WTC11 (cell line): ENCODE measurements around the gene CAP1. TPM values are rescaled to one million over a fixed set of nuclear protein-coding genes. Genes with fewer than 3 reads are reported as not detected.
A peak's percentile ranks its signal among the peaks of the same experiment; 100 is the strongest.

Experiments
- ATAC-seq: fragments of 200-7000 bp; cut with Tn5 transposase; 2 replicates; pipeline ENCODE4 v1.10.0; 2021; ENCODE audit warnings: mild to moderate bottlenecking, moderate library complexity
- CTCF ChIA-PET: fragments of 300-600 bp; sonication (Branson Sonifier 250); formaldehyde crosslinking; loops from one replicate; lab custom pipeline; 2021; ENCODE audit warnings: antibody characterized with exemption; lab: Charles Lee
- POLR2A ChIA-PET: fragments of 350-600 bp; sonication (Branson Sonifier 250); formaldehyde crosslinking; loops from one replicate; lab custom pipeline; 2021; ENCODE audit warnings: antibody characterized with exemption; lab: Charles Lee
- DNase-seq: peaks from one replicate; pipeline ENCODE4 v3.0.0; 2021; ENCODE audit warnings: low spot score
- H3K27ac Mint-ChIP-seq: 2 replicates; pipeline ENCODE4 v1.8.0; 2021; ENCODE audit warnings: mixed read lengths
- H3K27me3 Mint-ChIP-seq: 2 replicates; pipeline ENCODE4 v1.8.0; 2021; ENCODE audit warnings: low read depth, mild to moderate bottlenecking, moderate library complexity, mixed read lengths
- H3K36me3 Mint-ChIP-seq: 2 replicates; pipeline ENCODE4 v1.8.0; 2021; ENCODE audit warnings: mixed read lengths
- H3K4me1 Mint-ChIP-seq: 2 replicates; pipeline ENCODE4 v1.8.0; 2022; ENCODE audit warnings: mixed read lengths
- H3K4me3 Mint-ChIP-seq: 2 replicates; pipeline ENCODE4 v1.8.0; 2021; ENCODE audit warnings: mild to moderate bottlenecking, moderate library complexity, mixed read lengths
- H3K9me3 Mint-ChIP-seq: 2 replicates; pipeline ENCODE4 v1.8.0; 2021; ENCODE audit warnings: mixed read lengths
- ATF1 ChIP-seq: sonication (generic); formaldehyde crosslinking; IDR thresholded peaks from 2 replicates; pipeline ENCODE4 v1.8.1; 2023; ENCODE audit warnings: mild to moderate bottlenecking, moderate library complexity, missing genetic modification reagents
- CREB1 ChIP-seq: sonication (generic); formaldehyde crosslinking; IDR thresholded peaks from 2 replicates; pipeline ENCODE4 v1.8.0; 2023; ENCODE audit warnings: mild to moderate bottlenecking, missing genetic modification reagents
- CREM ChIP-seq: sonication (generic); formaldehyde crosslinking; IDR thresholded peaks from 2 replicates; pipeline ENCODE4 v1.8.1; 2022; ENCODE audit warnings: mild to moderate bottlenecking, missing genetic modification reagents, moderate library complexity
- NFE2L1 ChIP-seq: sonication (generic); formaldehyde crosslinking; IDR thresholded peaks from 2 replicates; pipeline ENCODE4 v1.8.1; 2023; ENCODE audit warnings: missing genetic modification reagents
- PRRX2 ChIP-seq: fragments of 250-450 bp; sonication (Bioruptor Pico); IDR thresholded peaks from 2 replicates; pipeline ENCODE4 v1.8.0; 2021; ENCODE audit warnings: mild to moderate bottlenecking
- SMAD4 ChIP-seq: sonication (generic); formaldehyde crosslinking; IDR thresholded peaks from 2 replicates; pipeline ENCODE4 v1.8.0; 2022; ENCODE audit warnings: mild to moderate bottlenecking, missing genetic modification reagents
- SOX15 ChIP-seq: fragments of 250-450 bp; sonication (Bioruptor Pico); IDR thresholded peaks from 2 replicates; pipeline ENCODE4 v1.9.0; 2021; ENCODE audit warnings: mild to moderate bottlenecking
- TEAD1 ChIP-seq: sonication (generic); formaldehyde crosslinking; IDR thresholded peaks from 2 replicates; pipeline ENCODE4 v1.8.0; 2022; ENCODE audit warnings: mild to moderate bottlenecking, missing genetic modification reagents
- TEAD4 ChIP-seq: sonication (generic); formaldehyde crosslinking; IDR thresholded peaks from 2 replicates; pipeline ENCODE4 v1.8.0; 2022; ENCODE audit warnings: mild to moderate bottlenecking, missing genetic modification reagents
- ZBTB21 ChIP-seq: sonication (generic); formaldehyde crosslinking; IDR thresholded peaks from 2 replicates; pipeline ENCODE4 v1.8.1; 2023; ENCODE audit warnings: mild to moderate bottlenecking, missing genetic modification reagents, borderline replicate concordance
- ZNF263 ChIP-seq: sonication (generic); formaldehyde crosslinking; IDR thresholded peaks from 2 replicates; pipeline ENCODE4 v1.8.1; 2022; ENCODE audit warnings: low read depth, mild to moderate bottlenecking, moderate library complexity, missing genetic modification reagents
- ZNF396 ChIP-seq: fragments of 250-450 bp; sonication (Bioruptor Pico); IDR thresholded peaks from 2 replicates; pipeline ENCODE4 v1.8.0; 2021; ENCODE audit warnings: mild to moderate bottlenecking, moderate library complexity, borderline replicate concordance
- ZNF423 ChIP-seq: fragments of 250-450 bp; sonication (Bioruptor Pico); IDR thresholded peaks from 2 replicates; pipeline ENCODE4 v2.1.2; 2022; ENCODE audit warnings: mild to moderate bottlenecking, moderate library complexity
- total RNA-seq: library from RNA; stranded (reverse); gene quantifications from 3 replicates; pipeline ENCODE4 v1.2.3, GENCODE V29; 2021
- TF ChIP-seq, protein P1 (sequence below): fragments of 250-450 bp; sonication (Bioruptor Pico); IDR thresholded peaks from 2 replicates; pipeline ENCODE4 v1.8.0; 2021; ENCODE audit warnings: mild to moderate bottlenecking
- TF ChIP-seq, protein P2 (sequence below): sonication (generic); formaldehyde crosslinking; conservative IDR thresholded peaks from 2 replicates; pipeline ENCODE4 v1.8.1; 2022; ENCODE audit warnings: mild to moderate bottlenecking, missing genetic modification reagents
- TF ChIP-seq, protein P3 (sequence below): sonication (generic); formaldehyde crosslinking; IDR thresholded peaks from 2 replicates; pipeline ENCODE4 v1.8.0; 2023; ENCODE audit warnings: missing genetic modification reagents, mild to moderate bottlenecking, borderline replicate concordance
- TF ChIP-seq, protein P4 (sequence below): fragments of 250-450 bp; sonication (Bioruptor Pico); conservative IDR thresholded peaks from 2 replicates; pipeline ENCODE4 v1.9.0; 2021; ENCODE audit warnings: mild to moderate bottlenecking
- TF ChIP-seq, protein P5 (sequence below): sonication (generic); formaldehyde crosslinking; IDR thresholded peaks from 2 replicates; pipeline ENCODE4 v1.8.0; 2022; ENCODE audit warnings: mild to moderate bottlenecking, missing genetic modification reagents

Gene CAP1
- total RNA-seq, 1 experiment from 2014 or later = 304 TPM

DNA sequence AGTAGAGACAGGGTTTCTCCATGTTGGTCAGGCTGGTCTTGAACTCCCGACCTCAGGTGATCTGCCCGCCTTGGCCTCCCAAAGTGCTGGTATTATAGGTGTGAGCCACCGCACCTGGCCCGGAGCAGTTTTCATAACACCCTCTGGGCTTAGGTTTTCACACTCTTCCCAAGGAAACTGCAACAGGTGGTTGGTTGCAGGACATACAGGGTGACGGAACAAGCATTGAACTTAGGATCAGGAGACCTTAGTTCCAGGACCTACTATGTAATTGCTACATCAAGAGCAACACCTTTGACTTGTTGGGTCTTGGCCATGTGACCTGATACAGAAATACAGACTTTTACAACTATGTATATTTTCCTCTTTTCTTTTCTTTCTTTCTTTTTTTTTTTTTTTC is 47.6 kb upstream of the CAP1 start:
- DNase-seq (no peak), ATAC-seq (no peak)
- H3K9me3 Mint-ChIP-seq = no peaks in the 10 kb centered on the region
- no peaks in the 10 kb centered on the region for H3K36me3 Mint-ChIP-seq
- CTCF ChIA-PET = no interaction called here
- no peaks in the 10 kb centered on the region for H3K27me3 Mint-ChIP-seq
- TF ChIP-seq ATF1 (CRISPR knock-in tag) = no peak
- TF ChIP-seq ZNF396 = no peak
- no peak for TF ChIP-seq SOX15 (CRISPR knock-in tag)
- TF ChIP-seq ZNF263 (CRISPR knock-in tag) = no peak
- TF ChIP-seq CREM = no peak
- no peak for TF ChIP-seq SMAD4 (CRISPR knock-in tag)
- no peak for TF ChIP-seq ZNF423 (CRISPR knock-in tag)
- TF ChIP-seq CREB1 (CRISPR knock-in tag) = no peak
- TF ChIP-seq, protein P1, sequence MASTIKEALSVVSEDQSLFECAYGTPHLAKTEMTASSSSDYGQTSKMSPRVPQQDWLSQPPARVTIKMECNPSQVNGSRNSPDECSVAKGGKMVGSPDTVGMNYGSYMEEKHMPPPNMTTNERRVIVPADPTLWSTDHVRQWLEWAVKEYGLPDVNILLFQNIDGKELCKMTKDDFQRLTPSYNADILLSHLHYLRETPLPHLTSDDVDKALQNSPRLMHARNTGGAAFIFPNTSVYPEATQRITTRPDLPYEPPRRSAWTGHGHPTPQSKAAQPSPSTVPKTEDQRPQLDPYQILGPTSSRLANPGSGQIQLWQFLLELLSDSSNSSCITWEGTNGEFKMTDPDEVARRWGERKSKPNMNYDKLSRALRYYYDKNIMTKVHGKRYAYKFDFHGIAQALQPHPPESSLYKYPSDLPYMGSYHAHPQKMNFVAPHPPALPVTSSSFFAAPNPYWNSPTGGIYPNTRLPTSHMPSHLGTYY (CRISPR knock-in tag) = no peak
- peaks cover 3% of the 10 kb centered on the region; the same call in 1 of the 2 replicates for H3K4me1 Mint-ChIP-seq
- POLR2A ChIA-PET = no interaction called here
- no peak overlapping the region for H3K4me3 Mint-ChIP-seq
- no peak overlapping the region for H3K27ac Mint-ChIP-seq

DNA sequence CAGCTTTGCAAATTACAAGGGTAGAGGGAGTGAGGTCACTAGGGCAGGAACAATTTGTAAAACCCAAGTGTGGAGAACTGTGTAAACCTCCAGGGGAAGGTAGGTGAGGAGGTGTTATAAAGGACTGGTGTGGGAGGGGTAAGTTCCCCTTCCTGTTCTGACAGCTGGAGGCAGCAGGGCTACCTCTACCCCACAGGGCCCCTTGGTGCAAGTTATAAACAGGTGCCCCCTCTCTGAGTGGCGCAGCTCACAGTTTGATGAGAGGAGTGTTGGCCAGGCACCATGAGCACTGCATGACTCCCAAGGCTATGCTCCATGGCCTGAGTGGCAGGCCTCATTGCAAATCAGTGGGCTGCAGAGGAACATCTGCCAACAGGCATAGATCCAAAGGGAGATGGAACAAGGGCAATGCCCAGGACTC is 44.5 kb upstream of the CAP1 start:
- POLR2A ChIA-PET = no interaction called here
- H3K36me3 Mint-ChIP-seq = no peaks in the 10 kb centered on the region
- CTCF ChIA-PET = interaction anchor here (1.9 kb wide), 1 partner anchor 37 kb away, joined by 4 read pairs; no protein-coding TSS in a partner anchor
- DNase-seq (no peak), ATAC-seq (peak; percentile 34)
- no peak overlapping the region; the same call in 1 of the 2 replicates for H3K27ac Mint-ChIP-seq
- TF ChIP-seq, protein P2, sequence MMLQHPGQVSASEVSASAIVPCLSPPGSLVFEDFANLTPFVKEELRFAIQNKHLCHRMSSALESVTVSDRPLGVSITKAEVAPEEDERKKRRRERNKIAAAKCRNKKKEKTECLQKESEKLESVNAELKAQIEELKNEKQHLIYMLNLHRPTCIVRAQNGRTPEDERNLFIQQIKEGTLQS (CRISPR knock-in tag) = no peak
- TF ChIP-seq, protein P3, sequence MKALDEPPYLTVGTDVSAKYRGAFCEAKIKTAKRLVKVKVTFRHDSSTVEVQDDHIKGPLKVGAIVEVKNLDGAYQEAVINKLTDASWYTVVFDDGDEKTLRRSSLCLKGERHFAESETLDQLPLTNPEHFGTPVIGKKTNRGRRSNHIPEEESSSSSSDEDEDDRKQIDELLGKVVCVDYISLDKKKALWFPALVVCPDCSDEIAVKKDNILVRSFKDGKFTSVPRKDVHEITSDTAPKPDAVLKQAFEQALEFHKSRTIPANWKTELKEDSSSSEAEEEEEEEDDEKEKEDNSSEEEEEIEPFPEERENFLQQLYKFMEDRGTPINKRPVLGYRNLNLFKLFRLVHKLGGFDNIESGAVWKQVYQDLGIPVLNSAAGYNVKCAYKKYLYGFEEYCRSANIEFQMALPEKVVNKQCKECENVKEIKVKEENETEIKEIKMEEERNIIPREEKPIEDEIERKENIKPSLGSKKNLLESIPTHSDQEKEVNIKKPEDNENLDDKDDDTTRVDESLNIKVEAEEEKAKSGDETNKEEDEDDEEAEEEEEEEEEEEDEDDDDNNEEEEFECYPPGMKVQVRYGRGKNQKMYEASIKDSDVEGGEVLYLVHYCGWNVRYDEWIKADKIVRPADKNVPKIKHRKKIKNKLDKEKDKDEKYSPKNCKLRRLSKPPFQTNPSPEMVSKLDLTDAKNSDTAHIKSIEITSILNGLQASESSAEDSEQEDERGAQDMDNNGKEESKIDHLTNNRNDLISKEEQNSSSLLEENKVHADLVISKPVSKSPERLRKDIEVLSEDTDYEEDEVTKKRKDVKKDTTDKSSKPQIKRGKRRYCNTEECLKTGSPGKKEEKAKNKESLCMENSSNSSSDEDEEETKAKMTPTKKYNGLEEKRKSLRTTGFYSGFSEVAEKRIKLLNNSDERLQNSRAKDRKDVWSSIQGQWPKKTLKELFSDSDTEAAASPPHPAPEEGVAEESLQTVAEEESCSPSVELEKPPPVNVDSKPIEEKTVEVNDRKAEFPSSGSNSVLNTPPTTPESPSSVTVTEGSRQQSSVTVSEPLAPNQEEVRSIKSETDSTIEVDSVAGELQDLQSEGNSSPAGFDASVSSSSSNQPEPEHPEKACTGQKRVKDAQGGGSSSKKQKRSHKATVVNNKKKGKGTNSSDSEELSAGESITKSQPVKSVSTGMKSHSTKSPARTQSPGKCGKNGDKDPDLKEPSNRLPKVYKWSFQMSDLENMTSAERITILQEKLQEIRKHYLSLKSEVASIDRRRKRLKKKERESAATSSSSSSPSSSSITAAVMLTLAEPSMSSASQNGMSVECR = no peak
- TF ChIP-seq ATF1 (CRISPR knock-in tag) = no peak
- no peak for TF ChIP-seq ZBTB21 (CRISPR knock-in tag)
- TF ChIP-seq SOX15 (CRISPR knock-in tag) = no peak
- TF ChIP-seq TEAD1 (CRISPR knock-in tag) = no peak
- no peak for TF ChIP-seq PRRX2
- no peak for TF ChIP-seq TEAD4
- no peak for TF ChIP-seq NFE2L1
- TF ChIP-seq, protein P4, sequence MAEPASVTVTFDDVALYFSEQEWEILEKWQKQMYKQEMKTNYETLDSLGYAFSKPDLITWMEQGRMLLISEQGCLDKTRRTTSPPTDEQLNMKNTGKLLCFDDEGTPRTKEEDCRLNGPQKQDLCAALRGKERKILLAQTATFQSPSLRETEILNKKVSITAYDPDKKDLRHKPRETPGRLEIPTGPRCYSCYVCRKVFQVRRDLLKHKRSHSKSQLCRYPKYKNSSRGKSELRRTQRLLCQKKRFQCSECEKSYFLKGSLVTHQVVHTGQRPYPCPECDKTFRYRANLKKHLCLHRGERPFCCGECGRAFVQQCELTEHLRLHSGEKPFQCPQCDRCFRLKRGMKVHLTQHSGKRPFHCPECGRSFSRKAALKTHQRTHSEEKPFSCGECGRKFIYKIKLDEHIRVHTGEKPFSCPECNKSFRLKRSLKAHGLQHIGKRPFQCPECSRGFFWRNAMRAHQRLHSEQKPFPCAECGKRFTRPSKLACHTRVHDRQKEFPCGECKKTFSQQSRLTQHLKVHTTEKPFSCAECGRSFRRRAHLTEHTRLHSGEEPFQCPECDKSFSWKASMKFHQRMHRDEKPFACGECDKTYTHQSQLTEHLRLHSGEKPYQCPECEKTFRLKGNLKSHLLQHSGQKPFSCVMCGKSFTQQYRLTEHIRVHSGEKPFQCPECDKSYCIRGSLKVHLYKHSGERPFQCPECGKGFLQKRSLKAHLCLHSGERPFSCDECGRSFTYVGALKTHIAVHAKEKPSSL = no peak
- TF ChIP-seq, protein P5, sequence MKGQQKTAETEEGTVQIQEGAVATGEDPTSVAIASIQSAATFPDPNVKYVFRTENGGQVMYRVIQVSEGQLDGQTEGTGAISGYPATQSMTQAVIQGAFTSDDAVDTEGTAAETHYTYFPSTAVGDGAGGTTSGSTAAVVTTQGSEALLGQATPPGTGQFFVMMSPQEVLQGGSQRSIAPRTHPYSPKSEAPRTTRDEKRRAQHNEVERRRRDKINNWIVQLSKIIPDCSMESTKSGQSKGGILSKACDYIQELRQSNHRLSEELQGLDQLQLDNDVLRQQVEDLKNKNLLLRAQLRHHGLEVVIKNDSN (CRISPR knock-in tag) = no peak
- no peak for TF ChIP-seq ZNF423 (CRISPR knock-in tag)
- TF ChIP-seq CREM = no peak
- H3K4me3 Mint-ChIP-seq = no peak overlapping the region
- H3K4me1 Mint-ChIP-seq = 0 out of 2 replicates have a peak, but pooled peaks cover 3% of the 10 kb centered on the region
- peaks cover 3% of the 10 kb centered on the region; the same call in 1 of the 2 replicates for H3K27me3 Mint-ChIP-seq
- peaks cover 3% of the 10 kb centered on the region; the same call in 1 of the 2 replicates for H3K9me3 Mint-ChIP-seq
